ENCODE measurements around the gene ATPAF1.

ATPAF1 gene

DNA sequence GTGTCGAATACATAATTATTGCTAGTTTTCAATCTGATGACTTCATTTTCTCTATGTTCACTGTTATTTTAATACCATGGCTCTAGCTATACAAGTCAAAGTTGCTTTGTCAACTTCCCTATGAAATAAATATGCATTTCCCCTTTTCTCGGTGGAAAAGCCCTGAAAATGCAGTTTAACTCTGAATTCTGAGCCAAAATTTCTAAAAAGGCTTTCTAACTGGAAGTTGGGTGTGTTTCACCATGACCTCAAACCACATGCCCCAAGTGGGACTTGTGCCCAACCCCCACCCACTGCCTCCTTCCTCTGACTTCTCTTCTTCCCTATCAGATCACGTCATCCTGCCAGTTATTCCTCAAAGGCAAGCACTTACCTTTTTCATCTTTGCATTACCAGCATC, 73.0 kb downstream of the ATPAF1 start:
- H3K36me3 ChIP-seq (ENCODE audit: control insufficient read depth, low read depth, low read length): peaks cover 9% of the 10 kb centered on the region

DNA sequence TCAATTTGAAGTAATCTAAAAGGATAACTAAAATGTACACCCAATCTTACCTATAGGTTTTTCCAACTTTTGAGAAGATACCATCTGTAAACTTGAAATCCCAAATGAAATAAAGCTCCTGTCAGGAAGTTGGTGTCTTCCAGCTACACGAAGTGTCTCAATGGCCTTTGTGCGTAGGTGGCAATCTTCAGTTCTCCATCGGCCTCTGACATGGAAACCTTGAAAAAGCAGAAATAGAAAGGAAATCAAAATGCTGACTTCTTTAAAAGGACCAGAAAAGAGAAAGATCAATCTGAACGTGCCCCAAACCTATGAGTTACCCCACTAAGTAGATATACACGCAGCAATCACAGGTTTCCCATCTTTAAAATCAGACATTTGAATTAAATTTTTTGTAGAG, 74.1 kb downstream of the ATPAF1 start:
- peaks cover 10% of the 10 kb centered on the region for H3K36me3 ChIP-seq (ENCODE audit: control insufficient read depth, low read depth, low read length)

More for the DNA sequence above, 73.0 kb downstream of the ATPAF1 start:
- Histone ChIP-seq H3K27me3 (ENCODE audit: control insufficient read depth, insufficient read depth, low read length) (no peaks in the 10 kb centered on the region), H3K27ac (ENCODE audit: low read length) (no peak overlapping the region), H3K9me3 (ENCODE audit: control insufficient read depth, low read depth, low read length) (no peaks in the 10 kb centered on the region), H3K4me1 (ENCODE audit: control insufficient read depth, low read depth, low read length) (no peaks in the 10 kb centered on the region), H3K4me3 (ENCODE audit: low read length) (no peak overlapping the region), H3K9ac (ENCODE audit: low read length) (no peak overlapping the region)

DNA sequence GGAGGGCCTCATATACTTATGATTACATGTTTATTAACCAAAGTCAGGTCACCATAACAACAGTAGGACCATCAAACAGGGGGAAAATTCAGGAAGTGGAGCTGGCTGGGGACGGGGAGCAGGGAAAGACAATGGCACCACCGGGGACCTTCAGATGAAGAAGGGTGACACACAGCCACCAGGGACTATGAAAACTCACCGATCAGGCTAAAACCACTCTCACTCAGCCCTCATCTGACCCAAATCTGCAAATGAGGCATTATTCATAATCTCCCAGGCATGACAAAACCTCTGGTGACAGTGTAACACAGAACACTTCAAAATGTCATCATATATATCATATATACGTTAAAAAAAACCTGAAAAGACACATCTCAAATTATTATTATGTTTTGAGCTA, 75.3 kb downstream of the ATPAF1 start:
- Histone ChIP-seq H3K9me3 (ENCODE audit: control insufficient read depth, low read depth, low read length) (no peaks in the 10 kb centered on the region), H3K27me3 (ENCODE audit: control insufficient read depth, insufficient read depth, low read length) (no peaks in the 10 kb centered on the region), H3K4me1 (ENCODE audit: control insufficient read depth, low read depth, low read length) (no peaks in the 10 kb centered on the region), H3K36me3 (ENCODE audit: control insufficient read depth, low read depth, low read length) (peaks cover 11% of the 10 kb centered on the region), H3K9ac (ENCODE audit: low read length) (no peak overlapping the region), H3K4me3 (ENCODE audit: low read length) (no peak overlapping the region), H3K27ac (ENCODE audit: low read length) (no peak overlapping the region)

More for the DNA sequence above, 74.1 kb downstream of the ATPAF1 start:
- Histone ChIP-seq H3K4me1 (ENCODE audit: control insufficient read depth, low read depth, low read length) (no peaks in the 10 kb centered on the region), H3K9me3 (ENCODE audit: control insufficient read depth, low read depth, low read length) (no peaks in the 10 kb centered on the region), H3K9ac (ENCODE audit: low read length) (no peak overlapping the region), H3K27ac (ENCODE audit: low read length) (no peak overlapping the region), H3K27me3 (ENCODE audit: control insufficient read depth, insufficient read depth, low read length) (no peaks in the 10 kb centered on the region), H3K4me3 (ENCODE audit: low read length) (no peak overlapping the region)

DNA sequence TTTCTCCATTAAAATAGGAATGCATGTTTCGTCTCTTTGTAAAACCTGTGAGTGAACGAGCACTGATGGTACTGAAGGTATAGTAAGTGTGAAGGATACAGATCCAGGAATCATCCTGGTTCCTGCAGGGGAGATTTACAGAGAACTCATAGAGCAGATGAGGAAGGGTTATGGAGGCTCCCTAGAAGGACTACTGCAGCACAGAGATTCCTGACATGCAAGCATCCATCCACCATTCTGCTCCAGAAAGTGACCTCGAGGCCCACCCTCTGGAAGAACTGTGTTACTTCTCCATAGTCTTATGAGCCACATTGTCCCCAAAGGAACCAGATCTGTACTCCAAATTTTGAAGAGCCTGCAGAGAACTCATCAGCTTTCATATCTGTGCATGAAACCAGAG, 78.6 kb downstream of the ATPAF1 start:
- H3K9me3 ChIP-seq (ENCODE audit: control insufficient read depth, low read depth, low read length): no peaks in the 10 kb centered on the region
- no peak overlapping the region for H3K27ac ChIP-seq (ENCODE audit: low read length)
- no peaks in the 10 kb centered on the region for H3K4me1 ChIP-seq (ENCODE audit: control insufficient read depth, low read depth, low read length)
- H3K36me3 ChIP-seq (ENCODE audit: control insufficient read depth, low read depth, low read length): peaks cover 11% of the 10 kb centered on the region
- no peak overlapping the region for H3K4me3 ChIP-seq (ENCODE audit: low read length)
- no peak overlapping the region for H3K9ac ChIP-seq (ENCODE audit: low read length)
- H3K27me3 ChIP-seq (ENCODE audit: control insufficient read depth, insufficient read depth, low read length): no peaks in the 10 kb centered on the region

DNA sequence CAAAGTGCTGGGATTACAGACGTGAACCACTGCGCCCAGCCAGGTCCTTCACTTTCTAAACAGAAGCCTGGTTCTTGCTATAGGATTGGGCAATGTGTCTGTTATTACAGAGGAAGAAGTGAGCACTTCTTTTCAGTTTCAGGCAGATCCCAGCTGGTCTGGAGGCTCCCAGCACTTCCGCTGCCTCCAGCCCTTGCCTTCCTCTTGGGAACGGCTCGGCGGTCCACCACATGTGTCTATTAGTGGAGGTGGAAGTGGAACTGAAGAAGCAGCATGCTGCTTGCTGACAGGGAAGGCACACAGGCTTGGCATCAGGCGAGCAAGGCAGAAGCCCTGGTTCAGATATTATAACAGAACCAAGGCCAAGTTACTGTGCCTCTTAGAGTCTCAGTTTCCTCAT, 81.1 kb downstream of the ATPAF1 start:
- H3K4me1 ChIP-seq (ENCODE audit: control insufficient read depth, low read depth, low read length): peaks cover 1% of the 10 kb centered on the region
- H3K27ac ChIP-seq (ENCODE audit: low read length): no peak overlapping the region
- no peaks in the 10 kb centered on the region for H3K27me3 ChIP-seq (ENCODE audit: control insufficient read depth, insufficient read depth, low read length)
- no peak overlapping the region for H3K9ac ChIP-seq (ENCODE audit: low read length)
- no peaks in the 10 kb centered on the region for H3K9me3 ChIP-seq (ENCODE audit: control insufficient read depth, low read depth, low read length)
- H3K36me3 ChIP-seq (ENCODE audit: control insufficient read depth, low read depth, low read length): peaks cover 5% of the 10 kb centered on the region
- H3K4me3 ChIP-seq (ENCODE audit: low read length): no peak overlapping the region

DNA sequence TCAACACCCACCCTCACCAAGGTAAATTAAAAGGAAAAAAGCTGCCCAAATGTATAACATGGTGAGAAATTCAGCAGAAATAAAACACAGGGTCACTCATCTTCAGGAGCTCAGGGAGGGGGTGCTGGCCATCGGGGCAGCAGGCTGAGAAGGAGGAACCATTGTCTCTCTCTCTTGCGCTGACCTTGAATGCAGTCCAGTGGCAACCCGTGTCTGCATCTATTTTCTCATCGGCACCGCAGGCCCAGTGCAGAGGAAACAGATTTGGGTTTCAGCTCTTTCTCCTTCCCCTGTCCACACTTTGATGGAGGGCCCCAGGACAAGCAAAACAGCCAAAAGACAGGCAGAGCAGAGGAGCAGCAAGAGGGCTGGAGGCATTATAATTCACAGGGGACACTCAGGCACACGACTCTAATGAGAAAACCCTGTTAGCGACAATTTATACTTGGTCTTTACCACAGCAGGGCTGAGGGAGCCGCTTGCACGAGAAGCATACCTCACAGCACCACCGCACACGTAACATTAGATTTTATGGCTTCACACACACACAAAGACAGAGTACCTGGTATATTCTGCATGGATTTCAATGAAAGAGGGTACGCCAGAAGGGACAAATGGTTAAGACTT, 82.7 kb downstream of the ATPAF1 start:
- no peak overlapping the region for H3K9ac ChIP-seq (ENCODE audit: low read length)
- no peaks in the 10 kb centered on the region for H3K27me3 ChIP-seq (ENCODE audit: control insufficient read depth, insufficient read depth, low read length)
- no peaks in the 10 kb centered on the region for H3K9me3 ChIP-seq (ENCODE audit: control insufficient read depth, low read depth, low read length)
- H3K4me1 ChIP-seq (ENCODE audit: control insufficient read depth, low read depth, low read length): peaks cover 3% of the 10 kb centered on the region
- H3K36me3 ChIP-seq (ENCODE audit: control insufficient read depth, low read depth, low read length): peaks cover 2% of the 10 kb centered on the region
- no peak overlapping the region for H3K27ac ChIP-seq (ENCODE audit: low read length)
- no peak overlapping the region for H3K4me3 ChIP-seq (ENCODE audit: low read length)

DNA sequence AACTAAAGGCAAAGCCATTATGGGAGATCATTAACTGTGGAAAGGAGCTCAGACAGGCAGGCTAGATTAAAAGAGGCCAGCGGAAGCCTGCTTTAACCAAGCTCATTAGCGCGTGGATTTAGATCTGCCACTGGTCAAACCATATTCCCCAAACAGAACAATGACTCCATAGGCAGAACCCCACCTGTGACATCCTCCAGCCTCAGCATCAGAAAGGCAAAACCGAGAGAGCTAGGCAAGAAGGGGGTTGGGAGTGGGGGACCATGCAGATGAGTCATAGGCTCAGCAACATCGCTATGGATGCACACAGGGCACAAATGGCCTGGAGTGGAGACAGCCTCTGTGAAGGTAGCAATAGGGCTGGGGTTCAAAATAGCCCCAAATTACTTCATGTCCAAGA, 84.7 kb downstream of the ATPAF1 start:
- Histone ChIP-seq H3K9ac (ENCODE audit: low read length) (no peak overlapping the region), H3K27me3 (ENCODE audit: control insufficient read depth, insufficient read depth, low read length) (no peaks in the 10 kb centered on the region), H3K27ac (ENCODE audit: low read length) (no peak overlapping the region), H3K36me3 (ENCODE audit: control insufficient read depth, low read depth, low read length) (peaks cover 8% of the 10 kb centered on the region), H3K4me1 (ENCODE audit: control insufficient read depth, low read depth, low read length) (peaks cover 3% of the 10 kb centered on the region), H3K9me3 (ENCODE audit: control insufficient read depth, low read depth, low read length) (no peaks in the 10 kb centered on the region), H3K4me3 (ENCODE audit: low read length) (no peak overlapping the region)

DNA sequence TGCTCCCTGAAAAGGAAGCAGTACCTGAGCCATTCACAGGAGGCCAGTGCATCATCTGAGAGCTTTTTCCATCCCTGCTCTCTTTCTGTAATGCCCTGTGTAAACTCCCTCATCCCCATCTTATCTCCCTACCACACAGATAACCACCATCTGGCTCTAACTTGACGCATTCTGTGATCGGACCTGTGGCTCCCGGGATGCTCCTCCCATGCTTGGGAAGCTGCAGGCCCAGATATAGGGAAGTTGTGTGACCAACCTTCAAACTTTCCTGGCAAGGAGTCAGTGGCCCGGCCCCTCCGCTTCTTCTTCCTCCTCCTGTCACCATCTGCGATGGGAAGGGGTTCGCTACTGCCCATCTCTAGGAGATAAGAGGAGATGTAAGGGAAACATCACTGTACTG, 85.2 kb downstream of the ATPAF1 start:
- peaks cover 3% of the 10 kb centered on the region for H3K4me1 ChIP-seq (ENCODE audit: control insufficient read depth, low read depth, low read length)
- H3K9me3 ChIP-seq (ENCODE audit: control insufficient read depth, low read depth, low read length): no peaks in the 10 kb centered on the region
- H3K9ac ChIP-seq (ENCODE audit: low read length): no peak overlapping the region
- H3K36me3 ChIP-seq (ENCODE audit: control insufficient read depth, low read depth, low read length): peaks cover 8% of the 10 kb centered on the region
- H3K4me3 ChIP-seq (ENCODE audit: low read length): no peak overlapping the region
- H3K27me3 ChIP-seq (ENCODE audit: control insufficient read depth, insufficient read depth, low read length): no peaks in the 10 kb centered on the region
- H3K27ac ChIP-seq (ENCODE audit: low read length): no peak overlapping the region

Measured in iPS-18a (cell line).